MM.1S (cell line): ENCODE measurements around the gene TARBP1.

ENCODE experiments used
- DNase-seq: peaks from one replicate; pipeline ENCODE4 v3.0.0-alpha.2; 2015
- H2AFZ ChIP-seq: fragments of 300-600 bp; sonication (generic); 2 replicates; pipeline ENCODE4 v1.6.0; 2016; ENCODE audit warnings: antibody characterized with exemption, low read length
- H3F3A ChIP-seq: fragments of 300-600 bp; sonication (generic); 2 replicates; pipeline ENCODE4 v1.6.1; 2016; ENCODE audit warnings: mild to moderate bottlenecking, antibody characterized with exemption, low read length, moderate library complexity, mixed read lengths; ENCODE audit not compliant: insufficient read depth
- H3K27ac ChIP-seq: fragments of 300-600 bp; sonication (generic); 2 replicates; pipeline ENCODE4 v1.5.1; 2016; ENCODE audit warnings: mild to moderate bottlenecking, low read length
- H3K27me3 ChIP-seq: fragments of 300-600 bp; sonication (generic); replicated peaks from 2 replicates; pipeline ENCODE4 v1.6.0; 2016; ENCODE audit warnings: low read length; ENCODE audit not compliant: insufficient read depth
- H3K36me3 ChIP-seq: fragments of 300-600 bp; sonication (generic); replicated peaks from 2 replicates; pipeline ENCODE4 v1.6.1; 2016; ENCODE audit warnings: mild to moderate bottlenecking, low read length, mixed read lengths; ENCODE audit not compliant: insufficient read depth
- H3K4me1 ChIP-seq: fragments of 300-600 bp; sonication (generic); 2 replicates; pipeline ENCODE4 v1.6.1; 2016; ENCODE audit warnings: low read length, mixed read lengths
- H3K4me2 ChIP-seq: fragments of 300-600 bp; sonication (generic); 2 replicates; pipeline ENCODE4 v1.6.0; 2016; ENCODE audit warnings: low read depth, low read length
- H3K4me3 ChIP-seq: fragments of 300-600 bp; sonication (generic); 2 replicates; pipeline ENCODE4 v1.5.1; 2016; ENCODE audit warnings: low read length, mixed read lengths
- H3K79me2 ChIP-seq: fragments of 300-600 bp; sonication (generic); 2 replicates; pipeline ENCODE4 v1.6.1; 2016; ENCODE audit warnings: mixed run types, low read length, mixed read lengths
- H3K9ac ChIP-seq: fragments of 300-600 bp; sonication (generic); 2 replicates; pipeline ENCODE4 v1.6.1; 2016; ENCODE audit warnings: low read length, mixed read lengths
- H3K9me2 ChIP-seq: fragments of 300-600 bp; sonication (generic); replicated peaks from 2 replicates; pipeline ENCODE4 v1.6.1; 2016; ENCODE audit warnings: mild to moderate bottlenecking, low read length, mixed read lengths; ENCODE audit not compliant: insufficient read depth
- H3K9me3 ChIP-seq: fragments of 300-600 bp; sonication (generic); replicated peaks from 2 replicates; pipeline ENCODE4 v1.6.1; 2016; ENCODE audit warnings: mild to moderate bottlenecking, low read length, mixed read lengths; ENCODE audit not compliant: insufficient read depth
- H4K20me1 ChIP-seq: fragments of 300-600 bp; sonication (generic); 2 replicates; pipeline ENCODE4 v1.6.1; 2016; ENCODE audit warnings: mild to moderate bottlenecking, low read length, moderate library complexity, mixed read lengths; ENCODE audit not compliant: insufficient read depth
- CTCF ChIP-seq: fragments of 300-600 bp; sonication (generic); IDR thresholded peaks from 2 replicates; pipeline ENCODE4 v1.5.1; 2016; ENCODE audit warnings: antibody characterized with exemption, low read length, mixed read lengths
- EZH2 ChIP-seq: fragments of 300-600 bp; sonication (generic); optimal IDR thresholded peaks from 2 replicates; pipeline ENCODE3; 2017; ENCODE audit warnings: low read depth, mild to moderate bottlenecking, antibody characterized with exemption, low read length, mixed read lengths
- EZH2phosphoT487 ChIP-seq: fragments of 300-600 bp; sonication (generic); IDR thresholded peaks from 2 replicates; pipeline ENCODE4 v1.6.1; 2018; ENCODE audit warnings: antibody characterized with exemption, low read length

The TARBP1 gene

GRCh38 chr1:234499119-234499942 lies 20.4 kb upstream of the TARBP1 start:
- no peaks in the 10 kb centered on the region for H3K36me3 ChIP-seq
- peak; percentile 86 for DNase-seq
- H3K9ac ChIP-seq, result peak overlapping the region; percentile 56
- H3F3A ChIP-seq, result peaks cover 14% of the 10 kb centered on the region
- peak overlapping the region; percentile 86 for H2AFZ ChIP-seq
- H3K9me3 ChIP-seq, result no peaks in the 10 kb centered on the region
- H4K20me1 ChIP-seq, result no peaks in the 10 kb centered on the region
- H3K27me3 ChIP-seq, result no peaks in the 10 kb centered on the region
- H3K4me1 ChIP-seq, result peaks cover 29% of the 10 kb centered on the region
- TF ChIP-seq EZH2 (no peak), CTCF (peak; percentile 98)
- H3K27ac ChIP-seq, result peak overlapping the region; percentile 21; the same call in 1 of the 2 replicates
- H3K4me2 ChIP-seq, result peak overlapping the region; percentile 73
- H3K79me2 ChIP-seq, result no peaks in the 10 kb centered on the region
- H3K9me2 ChIP-seq, result no peaks in the 10 kb centered on the region
- peak overlapping the region; percentile 42 for H3K4me3 ChIP-seq

- H3K4me2 ChIP-seq, result peak overlapping the region; percentile 73; the same call in 1 of the 2 replicates
- TF ChIP-seq EZH2phosphoT487 (no peak), EZH2 (no peak), CTCF (no peak)
- H3K9ac ChIP-seq, result peak overlapping the region; percentile 56; the same call in 1 of the 2 replicates
- no peaks in the 10 kb centered on the region for H3K9me2 ChIP-seq
- H3K4me3 ChIP-seq, result no peak overlapping the region
- H4K20me1 ChIP-seq, result no peaks in the 10 kb centered on the region
- H3K79me2 ChIP-seq, result no peaks in the 10 kb centered on the region
- DNase-seq, result no peak
- no peak overlapping the region for H3K27ac ChIP-seq
- peaks cover 14% of the 10 kb centered on the region for H3F3A ChIP-seq
- peak overlapping the region; percentile 86 for H2AFZ ChIP-seq
- H3K4me1 ChIP-seq, result peaks cover 32% of the 10 kb centered on the region
- no peaks in the 10 kb centered on the region for H3K36me3 ChIP-seq
- no peaks in the 10 kb centered on the region for H3K9me3 ChIP-seq
- no peaks in the 10 kb centered on the region for H3K27me3 ChIP-seq
These were observed 19.6 kb upstream of the TARBP1 start for GRCh38 chr1:234498448-234499118.

- H3K27me3 ChIP-seq, result no peaks in the 10 kb centered on the region
- no peak overlapping the region for H2AFZ ChIP-seq
- no peaks in the 10 kb centered on the region for H3K36me3 ChIP-seq
- H3K79me2 ChIP-seq, result no peaks in the 10 kb centered on the region
- peaks cover 32% of the 10 kb centered on the region for H3K4me1 ChIP-seq
- no peak for TF ChIP-seq EZH2
- TF ChIP-seq CTCF, result no peak
- TF ChIP-seq EZH2phosphoT487, result no peak
- no peak overlapping the region for H3K27ac ChIP-seq
- H3K9me3 ChIP-seq, result no peaks in the 10 kb centered on the region
- H4K20me1 ChIP-seq, result no peaks in the 10 kb centered on the region
- H3F3A ChIP-seq, result peaks cover 14% of the 10 kb centered on the region
- no peak overlapping the region for H3K4me3 ChIP-seq
- DNase-seq, result no peak
- H3K9ac ChIP-seq, result no peak overlapping the region
- no peak overlapping the region for H3K4me2 ChIP-seq
- H3K9me2 ChIP-seq, result no peaks in the 10 kb centered on the region
These were observed 18.6 kb upstream of the TARBP1 start for GRCh38 chr1:234497589-234497988.
